Smooth muscle cell of the brain vasculature (primary cell): ENCODE data around the gene CPLX4.

Experiments used
- DNase-seq: peaks from one replicate; pipeline ENCODE4 v3.0.0-alpha.2; 2012; ENCODE audit warnings: low read depth, low spot score

Gene CPLX4

DNA sequence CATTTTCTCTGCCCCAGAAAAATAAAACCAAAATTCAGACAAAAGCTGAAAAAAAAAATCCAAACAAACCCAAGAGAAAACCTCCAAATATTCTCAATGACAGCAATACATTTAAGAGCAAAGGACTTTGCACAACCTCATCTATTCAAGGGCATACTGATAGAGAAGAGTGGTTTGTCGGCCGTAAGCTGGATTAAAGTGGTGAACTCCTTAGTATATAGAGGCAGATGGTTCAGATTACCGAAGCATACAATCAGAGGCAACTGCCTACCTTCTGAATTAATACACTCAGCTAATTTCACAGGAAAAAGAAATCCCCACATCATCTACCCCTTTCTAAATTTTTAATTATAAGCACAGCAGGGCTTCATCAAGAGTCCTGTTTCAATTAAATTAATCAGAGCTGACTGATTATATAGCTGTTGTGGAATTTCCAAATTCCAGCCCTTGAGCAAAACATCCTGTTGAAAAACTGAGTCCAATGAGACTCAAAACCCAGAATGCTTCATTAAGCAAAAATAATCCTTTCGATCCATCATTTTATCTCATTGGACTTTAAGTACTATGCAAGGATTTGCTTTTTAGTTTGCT lies at the start of gene CPLX4:
TSS of gene CPLX4 (minus strand) at position 190 of the 591 bp plus-strand sequence. CDS start at position 3, 187 bp downstream.
- DNase-seq: no peak

DNA sequence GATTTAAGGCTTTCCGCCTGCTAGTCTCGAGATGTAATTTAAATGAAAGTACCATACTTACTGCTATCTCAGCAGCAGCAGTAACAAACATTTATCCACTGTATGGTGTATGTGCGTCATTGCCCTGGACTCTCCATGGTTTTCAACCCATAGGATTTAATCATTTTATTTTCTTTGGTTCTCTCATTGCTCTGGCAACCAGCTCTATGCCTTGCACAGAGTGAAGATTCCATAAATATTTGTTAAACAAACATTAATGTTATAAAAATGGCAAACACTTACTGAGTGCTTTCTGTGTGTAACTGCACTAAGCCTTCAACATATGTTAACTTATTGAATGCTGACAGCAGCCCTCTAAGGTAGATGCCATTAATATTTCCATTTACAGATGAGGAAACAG lies 41.9 kb upstream of the CPLX4 start:
- DNase-seq: no peak

DNA sequence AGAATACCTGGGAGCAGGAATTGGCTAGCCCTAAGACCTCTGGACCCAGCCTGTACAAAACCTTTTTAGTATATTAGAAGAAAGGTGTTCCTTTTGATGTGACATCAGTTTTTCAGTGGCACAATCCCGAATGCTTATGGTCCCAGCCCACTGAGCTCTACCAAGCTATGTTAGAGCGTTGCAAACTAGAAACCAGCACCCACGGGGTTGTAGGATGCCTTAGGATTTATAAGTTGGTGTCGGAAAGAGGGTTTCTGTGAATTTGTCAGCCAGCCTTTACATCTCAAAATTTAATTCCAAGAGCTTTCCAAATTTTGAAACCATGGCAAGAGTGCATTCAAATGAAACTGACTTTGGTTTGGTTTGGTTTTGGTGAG lies 41.1 kb upstream of the CPLX4 start:
- DNase-seq: no peak

DNA sequence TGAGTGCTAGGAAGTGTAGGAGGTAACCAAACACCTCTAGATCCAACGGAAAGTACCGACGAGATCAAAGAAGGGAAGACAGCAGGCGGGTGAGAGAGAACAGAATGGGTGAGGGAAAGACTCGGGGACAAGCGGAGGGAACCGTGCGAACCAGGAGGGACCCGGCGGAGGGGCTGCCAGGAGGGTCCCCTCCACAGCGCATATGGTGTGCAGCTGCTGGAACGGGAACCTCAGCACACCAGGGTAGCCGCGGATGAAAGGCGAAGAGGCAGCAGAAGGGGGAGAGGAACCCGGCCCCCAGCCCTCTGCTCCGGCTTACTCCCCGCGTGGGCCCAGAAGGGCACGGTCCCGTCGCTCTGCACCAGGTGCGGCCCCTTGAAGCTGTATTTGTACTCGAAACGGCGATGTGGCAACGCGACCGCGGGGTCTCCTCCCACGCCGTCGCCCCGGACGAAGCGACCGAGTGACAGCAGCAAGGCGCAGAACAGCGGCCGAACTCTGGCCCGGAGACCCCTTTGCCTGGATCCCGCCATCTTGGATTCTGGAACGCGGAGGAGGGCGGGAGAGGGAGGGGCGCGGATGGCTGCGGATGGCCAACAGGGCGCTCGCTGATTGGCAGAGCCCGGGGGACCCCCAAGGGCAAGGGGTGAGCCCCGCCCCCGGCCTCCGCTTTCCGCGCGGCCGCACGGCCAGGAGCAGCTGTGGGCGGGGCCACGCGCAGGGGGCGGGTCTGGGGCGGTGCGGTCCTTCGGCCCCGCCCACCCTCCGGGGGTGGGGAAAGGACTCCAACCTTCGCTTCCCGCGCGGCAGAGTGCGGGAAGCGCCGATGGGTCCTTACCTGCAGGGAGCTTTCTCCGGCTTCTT lies 40.5 kb upstream of the CPLX4 start, which contains the start of gene LMAN1:
TSS of gene LMAN1 (minus strand) at position 554 of the 864 bp plus-strand sequence. CDS start at position 533, 21 bp downstream.
- peak; percentile 84 for DNase-seq

DNA sequence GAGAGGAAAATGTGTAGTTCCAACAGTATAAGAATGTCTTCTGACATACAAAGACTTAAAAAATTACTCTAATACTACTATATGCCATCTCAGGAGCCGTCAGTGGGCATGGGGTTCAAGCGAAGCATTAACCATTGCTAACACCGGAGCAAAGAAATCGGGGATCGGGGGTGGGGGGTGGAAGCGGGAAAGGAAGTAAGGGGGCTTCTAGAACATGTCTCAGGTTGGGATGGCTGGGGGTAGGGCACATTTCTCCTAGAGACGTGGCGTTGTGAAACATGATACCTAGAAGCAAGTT lies 39.9 kb upstream of the CPLX4 start:
- DNase-seq: no peak

DNA sequence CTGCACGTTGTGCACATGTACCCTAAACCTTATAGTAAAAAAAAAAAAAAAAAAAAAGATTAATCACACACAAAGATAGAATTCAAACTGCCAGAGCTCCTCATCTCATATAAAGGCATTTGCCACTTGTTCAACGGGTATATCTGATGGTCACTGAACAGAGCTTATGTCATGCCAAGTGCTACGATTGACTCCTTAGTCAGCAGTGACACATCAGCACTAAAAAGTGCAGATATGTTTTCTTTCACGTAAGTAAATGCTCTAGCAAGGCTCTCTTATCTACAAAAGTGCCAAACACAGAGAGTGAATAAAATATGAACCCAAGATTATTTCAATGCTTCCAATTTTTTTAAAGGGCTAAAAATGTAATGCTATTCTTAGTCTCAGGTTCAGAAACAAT lies 39.5 kb upstream of the CPLX4 start:
- DNase-seq: no peak

GRCh38 chr18:59354731-59355130 lies 36.3 kb upstream of the CPLX4 start:
- DNase-seq: no peak

GRCh38 chr18:59353079-59353680 lies 34.7 kb upstream of the CPLX4 start:
- no peak for DNase-seq

- no peak for DNase-seq
Observed at GRCh38 chr18:59352250-59352855, 33.9 kb upstream of the CPLX4 start.

- no peak for DNase-seq
Observed at GRCh38 chr18:59345556-59345955, 27.1 kb upstream of the CPLX4 start.

DNA sequence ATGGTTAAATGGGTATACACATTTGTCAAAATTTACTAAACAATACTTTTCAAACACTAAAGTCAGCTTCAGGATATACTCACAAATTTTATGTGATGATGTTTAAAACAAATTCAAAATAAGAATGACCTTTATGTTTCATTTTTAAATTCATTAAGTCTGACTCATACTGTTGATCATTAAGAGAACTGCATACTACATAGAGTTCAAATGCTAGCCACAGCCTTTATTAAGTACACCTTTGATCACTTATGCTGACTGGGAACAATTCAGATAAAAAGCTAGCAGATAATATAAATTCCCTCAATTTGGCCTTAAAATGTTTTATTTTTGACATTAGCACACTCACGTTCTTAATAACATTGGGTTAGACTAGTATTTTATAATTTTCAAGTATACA lies 26.5 kb upstream of the CPLX4 start:
- DNase-seq: no peak

DNA sequence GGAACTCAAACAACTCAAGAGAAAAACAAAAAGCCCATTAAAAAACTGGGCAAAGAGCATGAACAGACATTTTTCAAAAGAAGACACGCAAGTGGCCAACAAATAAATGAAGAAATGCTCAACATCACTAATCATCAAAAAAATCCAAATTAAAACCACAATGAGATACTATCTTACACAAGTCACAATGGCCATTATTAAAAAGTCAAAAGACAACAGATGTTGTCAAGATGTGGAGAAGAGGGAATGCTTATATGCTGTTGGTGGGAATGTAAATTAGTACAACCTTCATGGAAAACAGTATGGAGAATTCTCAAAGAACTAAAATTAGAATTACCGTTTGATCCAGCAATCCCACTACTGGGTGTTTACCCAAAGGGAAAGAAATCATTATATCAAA lies 25.5 kb upstream of the CPLX4 start:
- DNase-seq: no peak

GRCh38 chr18:59340817-59341216 lies 22.4 kb upstream of the CPLX4 start:
- no peak for DNase-seq

- no peak for DNase-seq
Observed at GRCh38 chr18:59340312-59340711, 21.9 kb upstream of the CPLX4 start.

- no peak for DNase-seq
Observed at GRCh38 chr18:59332986-59333385, 14.5 kb upstream of the CPLX4 start.

DNA sequence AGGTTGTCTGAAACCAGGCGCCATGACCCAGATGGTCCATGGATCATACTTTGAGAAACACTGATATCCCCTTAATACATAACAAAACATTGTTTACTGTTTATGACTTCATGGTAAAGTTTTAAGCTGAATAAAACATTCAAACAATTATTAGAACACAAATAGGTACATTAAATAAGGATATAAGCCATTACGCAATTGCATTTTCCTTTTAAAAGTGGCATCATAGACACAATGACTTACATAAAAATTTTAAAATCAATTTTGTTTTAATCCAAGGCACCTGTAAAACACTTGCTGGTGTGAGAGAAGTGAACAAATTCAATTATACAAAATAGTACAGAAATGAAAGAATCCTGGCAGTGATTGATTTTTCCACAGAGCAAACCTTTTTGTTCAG lies 10.2 kb upstream of the CPLX4 start:
- no peak for DNase-seq

DNA sequence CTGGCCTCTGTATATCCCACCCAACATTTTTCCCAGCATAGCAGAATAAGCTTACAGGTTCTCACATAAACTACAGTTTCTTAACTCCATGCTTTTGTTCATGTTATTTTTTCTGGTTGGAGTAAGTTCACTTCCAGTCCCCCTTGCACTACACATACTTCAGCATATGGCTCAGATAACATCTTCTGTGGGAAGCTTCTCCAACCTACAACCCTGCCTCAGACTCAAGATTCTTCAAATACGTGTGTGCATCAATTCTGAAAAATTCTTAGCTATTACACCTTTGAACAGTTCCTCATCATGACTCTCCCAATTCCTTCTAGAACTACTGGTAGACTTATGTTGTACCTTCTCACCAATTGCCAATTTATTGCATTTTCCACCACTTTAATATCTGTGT lies 7.5 kb upstream of the CPLX4 start:
- DNase-seq: no peak

- DNase-seq: no peak
Observed at GRCh38 chr18:59324623-59324971, 6.1 kb upstream of the CPLX4 start.

DNA sequence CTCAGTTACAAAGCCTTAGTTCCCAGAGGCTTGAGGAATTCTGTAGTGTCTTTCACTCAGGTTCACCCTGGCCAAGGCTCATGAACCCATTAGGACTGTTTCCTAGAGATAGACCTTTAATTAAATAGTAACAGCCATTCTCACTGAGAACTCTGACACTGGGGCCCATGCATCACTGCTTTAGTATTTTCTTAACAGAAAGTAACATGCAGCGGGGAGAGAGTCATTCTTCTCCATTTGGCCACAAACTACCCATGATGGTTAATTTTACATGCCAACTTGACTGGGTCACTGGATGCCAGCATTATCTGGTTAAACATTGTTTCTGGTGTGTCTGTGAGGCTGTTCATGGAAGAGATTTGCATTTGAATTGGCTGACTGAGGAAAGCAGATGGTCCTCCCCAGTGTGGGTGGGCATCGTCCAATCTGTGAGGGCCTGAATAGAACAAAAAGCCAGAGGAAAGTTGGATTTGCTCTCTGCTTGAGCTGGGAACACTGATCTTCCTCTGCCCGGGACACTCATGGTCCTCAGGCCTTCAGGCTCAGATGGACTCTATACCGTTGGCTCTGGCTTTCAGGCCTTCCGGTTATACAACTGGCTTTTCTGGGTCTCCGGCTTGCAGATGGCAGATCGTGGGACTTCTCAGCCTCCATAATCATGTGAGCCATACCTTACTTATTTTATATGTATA lies 5.6 kb upstream of the CPLX4 start:
- DNase-seq: no peak

- no peak for DNase-seq
Observed at GRCh38 chr18:59311631-59312030, 6.8 kb downstream of the CPLX4 start.

GRCh38 chr18:59308938-59309260 lies 9.6 kb downstream of the CPLX4 start:
- DNase-seq: no peak

GRCh38 chr18:59308248-59308937 lies 10.1 kb downstream of the CPLX4 start:
- DNase-seq: no peak
